ENCODE measurements around the gene RPP25L. TPM values are rescaled to one million over a fixed set of nuclear protein-coding genes. Genes with fewer than 3 reads are reported as not detected.

RPP25L gene
- total and polyA plus RNA-seq, 2 of the 4 experiments (the other 2 are of a cell fraction), result 20.4 to 26.3 TPM

DNA sequence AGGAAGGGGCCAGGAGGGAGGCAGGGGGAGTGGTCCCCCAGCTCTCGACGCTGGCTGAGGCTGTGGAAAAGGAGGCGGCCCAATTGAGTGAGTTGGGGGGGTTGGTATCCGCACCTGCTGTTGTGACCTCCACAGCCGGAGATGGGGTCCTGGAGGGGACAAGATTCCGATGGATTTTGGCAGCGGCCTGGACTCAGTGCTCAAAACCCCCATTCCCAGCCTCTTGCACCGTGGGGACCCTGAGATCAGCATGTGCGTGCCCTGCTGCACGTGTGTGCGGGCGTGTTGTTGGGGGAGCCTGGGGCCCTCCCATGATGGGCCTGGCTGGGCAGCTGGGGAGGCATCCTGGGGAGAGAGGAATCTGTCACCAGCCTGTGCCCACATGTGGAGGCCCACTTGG, 37.3 kb downstream of the RPP25L start:
- POLR2A ChIA-PET (ENCODE audit: unreplicated experiment), result no interaction called here
- no peak overlapping the region for H2BK5ac ChIP-seq (ENCODE audit: low read depth, low read length, poor library complexity, severe bottlenecking)
- H3K9me3 ChIP-seq (ENCODE audit: control insufficient read depth, insufficient read depth, low read length), result no peaks in the 10 kb centered on the region
- H3K9me1 ChIP-seq (ENCODE audit: insufficient read depth, low read length), result 0 out of 2 replicates have a peak, but pooled peaks cover 3% of the 10 kb centered on the region
- H3K27ac ChIP-seq (ENCODE audit: insufficient read depth, low read length), result no peak overlapping the region
- no peak overlapping the region for H3K9ac ChIP-seq (ENCODE audit: low read depth, low read length)
- H4K91ac ChIP-seq (ENCODE audit: insufficient read depth, low read depth, low read length), result no peak overlapping the region
- H3K36me3 ChIP-seq (ENCODE audit: control insufficient read depth, insufficient read depth, low read length), result no peaks in the 10 kb centered on the region
- H2BK20ac ChIP-seq (ENCODE audit: low read depth, low read length), result no peak overlapping the region
- peaks cover 88% of the 10 kb centered on the region for H3K27me3 ChIP-seq (ENCODE audit: control insufficient read depth, insufficient read depth, low read length)
- H4K20me1 ChIP-seq (ENCODE audit: insufficient read depth, low read length), result no peaks in the 10 kb centered on the region
- H2AK5ac ChIP-seq (ENCODE audit: low read depth, low read length), result no peak overlapping the region
- in situ Hi-C loops (cut with MboI; ENCODE audit: low sequenced_read_pairs) (no loop called here), intact Hi-C loops (cut with micrococcal nuclease) (no loop called here), dilution Hi-C loops (cut with HindIII; ENCODE audit: low sequenced_read_pairs, unreplicated experiment) (no loop called here)
- no peak overlapping the region for H3K23ac ChIP-seq (ENCODE audit: low read depth, low read length)
- no peak overlapping the region for H3K4me2 ChIP-seq (ENCODE audit: low read depth, low read length)
- no peaks in the 10 kb centered on the region for H3K4me1 ChIP-seq (ENCODE audit: control insufficient read depth, insufficient read depth, low read length)
- no peak overlapping the region for H3K4ac ChIP-seq (ENCODE audit: low read depth, low read length)
- no peak overlapping the region for H4K8ac ChIP-seq (ENCODE audit: low read depth in 2 of 2, low read length in 2 of 2)
- no TSS peak for BruUV-seq (replicated peaks)
- ATAC-seq (ENCODE audit: low read depth), result no peak
- no peak overlapping the region for H2AK9ac ChIP-seq (replicated peaks; ENCODE audit: low read depth, low read length, poor library complexity)
- no peaks in the 10 kb centered on the region for H3K79me1 ChIP-seq (ENCODE audit: low read depth in 1 of 2, low read length in 2 of 2)
- no peak overlapping the region for H3K4me3 ChIP-seq (ENCODE audit: insufficient read depth, low read depth, low read length)
- no peak overlapping the region for H2AFZ ChIP-seq (replicated peaks; ENCODE audit: low read length, poor library complexity)
- WGBS, 2 experiments (ENCODE audit: extremely low coverage in 2 of 2, insufficient read length in 1 of 2), result no CpG with 5 or more reads among the region's 12 CpGs
- TF ChIP-seq MXI1 (IDR thresholded peaks at IDR 0.05; ENCODE audit: borderline replicate concordance, low read depth, low read length), result no peak
- no peak overlapping the region for H3K18ac ChIP-seq (ENCODE audit: low read depth, low read length)
- no peak overlapping the region for H4K5ac ChIP-seq (ENCODE audit: low read depth, low read length)
- H2BK120ac ChIP-seq (ENCODE audit: low read depth, low read length), result no peak overlapping the region
- H3K56ac ChIP-seq (ENCODE audit: extremely low read depth, insufficient read depth, low read length), result no peak overlapping the region
- CTCF ChIA-PET, result no interaction called here
- DNase-seq, result no peak
- H3K14ac ChIP-seq (replicated peaks; ENCODE audit: low read depth, low read length), result no peak overlapping the region
- H2BK15ac ChIP-seq (ENCODE audit: low read depth, low read length), result no peak overlapping the region

All from IMR-90 (cell line).